Measurements from ENCODE around the gene XCR1.

GRCh38 chr3:45983770-45984169, 43.5 kb downstream of the XCR1 start:
- TF ChIP-seq SP1 (IDR thresholded peaks at IDR 0.05) (no peak), FOXM1 (IDR thresholded peaks at IDR 0.05; ENCODE audit: borderline replicate concordance) (no peak)
